OCI-LY7 (cell line): ENCODE data around the gene JAML. TPM values are rescaled to one million over a fixed set of nuclear protein-coding genes. Genes with fewer than 3 reads are reported as not detected.

Source experiments
- BruUV-seq: library from RNA; stranded (reverse); fragments of 400-500 nt; replicated peaks from 2 replicates; lab custom pipeline; 2021; lab: Mats Ljungman, UMichigan
- CTCF ChIA-PET: fragments of 300-600 bp; sonication (Branson Sonifier 250); formaldehyde crosslinking; loops from one replicate; lab custom pipeline; 2022; ENCODE audit warnings: antibody characterized with exemption; ENCODE audit not compliant: unreplicated experiment; lab: Charles Lee
- POLR2A ChIA-PET: fragments of 300-600 bp; sonication (Branson Sonifier 250); formaldehyde crosslinking; loops from one replicate; lab custom pipeline; 2022; ENCODE audit warnings: antibody characterized with exemption; lab: Charles Lee
- DNase-seq: peaks from one replicate; pipeline ENCODE4 v3.0.0-alpha.2; 2015; ENCODE audit warnings: low spot score
- H2AFZ ChIP-seq: fragments of 200-600 bp; sonication (generic), shearing (Covaris generic); 2 replicates; pipeline ENCODE4 v1.6.1; 2014; ENCODE audit warnings: mild to moderate bottlenecking, antibody characterized with exemption, low read length, moderate library complexity
- H3K27ac ChIP-seq: fragments of 200-600 bp; sonication (generic); 2 replicates; pipeline ENCODE4 v1.5.1; 2014; ENCODE audit warnings: mixed run types, low read depth, mild to moderate bottlenecking, moderate library complexity, low read length, inconsistent platforms; ENCODE audit not compliant: poor library complexity, severe bottlenecking
- H3K36me3 ChIP-seq: fragments of 200-600 bp; sonication (generic); 2 replicates; pipeline ENCODE4 v1.6.1; 2014; ENCODE audit warnings: mild to moderate bottlenecking, antibody characterized with exemption, low read length, moderate library complexity, mixed read lengths; ENCODE audit not compliant: insufficient read depth
- H3K4me1 ChIP-seq: fragments of 200-600 bp; sonication (generic); 2 replicates; pipeline ENCODE4 v1.5.1; 2014; ENCODE audit warnings: mild to moderate bottlenecking, low read length; ENCODE audit not compliant: insufficient read depth, poor library complexity, severe bottlenecking
- H3K4me2 ChIP-seq: fragments of 200-600 bp; sonication (generic); 2 replicates; pipeline ENCODE4 v1.6.1; 2014; ENCODE audit warnings: mild to moderate bottlenecking, low read length
- H3K4me3 ChIP-seq: fragments of 200-600 bp; sonication (generic); 2 replicates; pipeline ENCODE4 v1.5.1; 2014; ENCODE audit warnings: mild to moderate bottlenecking, low read depth, low read length; ENCODE audit not compliant: poor library complexity, severe bottlenecking
- H3K79me2 ChIP-seq: fragments of 200-600 bp; sonication (generic); 2 replicates; pipeline ENCODE4 v1.6.1; 2016; ENCODE audit warnings: low read depth, mild to moderate bottlenecking, low read length, moderate library complexity, mixed read lengths; ENCODE audit not compliant: insufficient read depth
- H3K9me2 ChIP-seq: fragments of 200-600 bp; sonication (generic); 2 replicates; pipeline ENCODE4 v1.6.1; 2016; ENCODE audit warnings: mild to moderate bottlenecking, low read length, mixed read lengths; ENCODE audit not compliant: insufficient read depth
- H3K9me3 ChIP-seq: fragments of 200-600 bp; sonication (generic); 2 replicates; pipeline ENCODE4 v1.6.1; 2014; ENCODE audit warnings: mild to moderate bottlenecking, mixed run types, low read length, mixed read lengths
- H4K20me1 ChIP-seq: fragments of 200-600 bp; sonication (generic); 2 replicates; pipeline ENCODE4 v1.6.1; 2014; ENCODE audit warnings: mild to moderate bottlenecking, antibody characterized with exemption, low read length, moderate library complexity, mixed read lengths; ENCODE audit not compliant: insufficient read depth
- CTCF ChIP-seq: fragments of 200-600 bp; sonication (generic); conservative IDR thresholded peaks from 2 replicates; pipeline ENCODE4 v1.5.1; 2014; ENCODE audit warnings: mild to moderate bottlenecking, antibody characterized with exemption, low read length, moderate library complexity, mixed read lengths
- EZH2phosphoT487 ChIP-seq: fragments of 200-600 bp; sonication (generic); IDR thresholded peaks from 2 replicates; pipeline ENCODE4 v1.6.1; 2018; ENCODE audit warnings: low read depth, borderline replicate concordance, mild to moderate bottlenecking, mixed run types, antibody characterized with exemption, low read length, moderate library complexity, mixed read lengths
- intact Hi-C: fragments of 100-400 bp; cut with micrococcal nuclease; formaldehyde crosslinking; loops from one replicate; pipeline ENCODE4 v1.10.0; 2022; ENCODE audit not compliant: unreplicated experiment
- total RNA-seq, 2 experiments: library from RNA; depleted of rRNA in 1 of 2; stranded (reverse); fragments of >200 nt in 1 of 2; shearing (Covaris generic) in 1 of 2; gene quantifications; 2 replicates each; pipeline ENCODE4 v1.2.3, GENCODE V29; 2014 to 2022

Gene JAML
- total RNA-seq, 2 experiments from 2014 or later, result 0.63 to 0.73 TPM

GRCh38 chr11:118243161-118243560, 18.4 kb upstream of the JAML start:
- H2AFZ ChIP-seq, result no peak overlapping the region
- CTCF ChIA-PET, result no interaction called here
- H3K9me3 ChIP-seq, result no peaks in the 10 kb centered on the region
- TF ChIP-seq EZH2phosphoT487, result no peak
- no peak for TF ChIP-seq CTCF
- POLR2A ChIA-PET, result no interaction called here
- H3K4me3 ChIP-seq, result no peak overlapping the region
- H3K27ac ChIP-seq, result no peak overlapping the region
- H3K79me2 ChIP-seq, result no peaks in the 10 kb centered on the region
- BruUV-seq, result no TSS peak
- no peaks in the 10 kb centered on the region for H3K36me3 ChIP-seq
- no peaks in the 10 kb centered on the region for H4K20me1 ChIP-seq
- no peak overlapping the region for H3K4me2 ChIP-seq
- no peaks in the 10 kb centered on the region for H3K9me2 ChIP-seq
- no peaks in the 10 kb centered on the region for H3K4me1 ChIP-seq
- intact Hi-C loops, result no loop called here
- no peak for DNase-seq

DNA sequence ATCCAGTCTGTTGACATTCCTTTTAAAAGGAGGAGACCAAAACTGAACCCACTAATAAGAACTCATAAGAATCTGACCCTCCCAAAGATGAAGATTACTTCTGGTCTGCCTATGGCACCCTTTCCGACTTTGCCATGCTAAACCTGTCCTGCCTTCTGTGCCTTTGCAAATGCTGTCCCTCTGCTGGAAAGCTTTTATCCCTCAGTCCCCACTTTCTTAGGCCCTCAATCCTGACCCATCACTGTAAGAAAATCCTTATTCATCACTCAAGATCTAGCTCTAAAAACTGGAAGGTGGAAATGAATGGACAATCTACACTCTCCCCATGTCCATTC, 16.9 kb upstream of the JAML start:
- TF ChIP-seq CTCF, result no peak
- TF ChIP-seq EZH2phosphoT487, result no peak
- intact Hi-C loops, result no loop called here
- no peak for DNase-seq
- Histone ChIP-seq H3K79me2 (no peaks in the 10 kb centered on the region), H3K27ac (no peak overlapping the region), H4K20me1 (no peaks in the 10 kb centered on the region), H3K4me2 (no peak overlapping the region), H3K4me3 (no peak overlapping the region), H3K4me1 (no peaks in the 10 kb centered on the region), H2AFZ (no peak overlapping the region), H3K9me3 (no peaks in the 10 kb centered on the region), H3K36me3 (no peaks in the 10 kb centered on the region), H3K9me2 (no peaks in the 10 kb centered on the region)
- BruUV-seq, result no TSS peak
- POLR2A ChIA-PET, result interaction anchor here (0.6 to 1.3 kb wide), 3 partner anchors 10 to 1058 kb away, joined by 3 to 5 read pairs (median 3); partner anchors contain the start of gene MPZL3
- CTCF ChIA-PET, result no interaction called here

GRCh38 chr11:118240999-118241763, 16.4 kb upstream of the JAML start:
- Histone ChIP-seq H3K4me3 (no peak overlapping the region), H3K27ac (no peak overlapping the region), H4K20me1 (no peaks in the 10 kb centered on the region), H3K4me2 (no peak overlapping the region), H3K79me2 (no peaks in the 10 kb centered on the region), H3K9me3 (no peaks in the 10 kb centered on the region), H3K9me2 (no peaks in the 10 kb centered on the region), H3K4me1 (no peaks in the 10 kb centered on the region), H2AFZ (no peak overlapping the region), H3K36me3 (no peaks in the 10 kb centered on the region)
- POLR2A ChIA-PET, result interaction anchor here (0.6 to 1.3 kb wide), 4 partner anchors 11 to 1058 kb away, joined by 3 to 5 read pairs (median 4); partner anchors contain the start of gene MPZL3
- no TSS peak for BruUV-seq
- CTCF ChIA-PET, result interaction anchor here (0.6 kb wide), 1 partner anchor 55 kb away, joined by 4 read pairs; no protein-coding TSS in a partner anchor
- DNase-seq, result no peak
- intact Hi-C loops, result no loop called here
- TF ChIP-seq CTCF, result no peak
- no peak for TF ChIP-seq EZH2phosphoT487
